Thoracic aorta (tissue), 2 donors: ENCODE results near the gene FAM237A. TPM values are rescaled to one million over a fixed set of nuclear protein-coding genes. Genes with fewer than 3 reads are reported as not detected.

Source experiments
- ATAC-seq: fragments of 150-250 bp; one replicate; pipeline ENCODE4 v1.8.0; 2017; ENCODE audit warnings: low read depth; ENCODE audit not compliant: insufficient number of reproducible peaks, low FRiP score
- DNase-seq: peaks from one replicate; pipeline ENCODE4 v3.0.0-alpha.2; 2020; ENCODE audit warnings: low spot score
- H3K27ac ChIP-seq, 2 donors: fragments of 200-600 bp; sonication (generic); 1 replicate in 1 of 2; 2 replicates in 1 of 2; pipeline ENCODE4 v1.5.1; 2016; ENCODE audit warnings: mild to moderate bottlenecking in 2 of 2, moderate library complexity in 2 of 2
- H3K27me3 ChIP-seq: fragments of 200-600 bp; sonication (generic); replicated peaks from 2 replicates; pipeline ENCODE4 v1.6.0; 2016; ENCODE audit warnings: mild to moderate bottlenecking; ENCODE audit not compliant: insufficient read depth
- H3K36me3 ChIP-seq: fragments of 200-600 bp; sonication (generic); one replicate; pipeline ENCODE4 v1.5.1; 2016
- H3K4me1 ChIP-seq, 2 donors: fragments of 200-600 bp; sonication (generic); 1 replicate in 1 of 2; 2 replicates in 1 of 2; pipeline versions ENCODE4 v1.5.1 to v1.6.0; 2016; ENCODE audit warnings: low read depth in 2 of 2, mild to moderate bottlenecking in 1 of 2; ENCODE audit not compliant: control insufficient read depth in 1 of 2
- H3K4me3 ChIP-seq: fragments of 200-600 bp; sonication (generic); 2 replicates; pipeline ENCODE4 v1.5.1; 2016; ENCODE audit warnings: mild to moderate bottlenecking
- H3K9me3 ChIP-seq: fragments of 200-600 bp; sonication (generic); 2 replicates; pipeline ENCODE4 v1.5.1; 2016
- total RNA-seq, 2 donors: library from RNA; depleted of rRNA; stranded (reverse); fragments of >200 nt; gene quantifications; one replicate each; pipeline versions ENCODE4 v1.1.0 to v1.2.3, GENCODE V29; 2016
- TF ChIP-seq, protein P1 (sequence below): fragments of 200-600 bp; sonication (generic); IDR thresholded peaks from one replicate; pipeline ENCODE4 v1.5.1; 2019; ENCODE audit warnings: antibody characterized with exemption

The FAM237A gene
- total RNA-seq, 2 donors from 2014 or later, result not detected

- no peak overlapping the region for H3K27ac ChIP-seq
- no peaks in the 10 kb centered on the region for H3K9me3 ChIP-seq
- H3K4me1 ChIP-seq, result no peaks in the 10 kb centered on the region
- no peaks in the 10 kb centered on the region for H3K27me3 ChIP-seq
- TF ChIP-seq, protein P1, sequence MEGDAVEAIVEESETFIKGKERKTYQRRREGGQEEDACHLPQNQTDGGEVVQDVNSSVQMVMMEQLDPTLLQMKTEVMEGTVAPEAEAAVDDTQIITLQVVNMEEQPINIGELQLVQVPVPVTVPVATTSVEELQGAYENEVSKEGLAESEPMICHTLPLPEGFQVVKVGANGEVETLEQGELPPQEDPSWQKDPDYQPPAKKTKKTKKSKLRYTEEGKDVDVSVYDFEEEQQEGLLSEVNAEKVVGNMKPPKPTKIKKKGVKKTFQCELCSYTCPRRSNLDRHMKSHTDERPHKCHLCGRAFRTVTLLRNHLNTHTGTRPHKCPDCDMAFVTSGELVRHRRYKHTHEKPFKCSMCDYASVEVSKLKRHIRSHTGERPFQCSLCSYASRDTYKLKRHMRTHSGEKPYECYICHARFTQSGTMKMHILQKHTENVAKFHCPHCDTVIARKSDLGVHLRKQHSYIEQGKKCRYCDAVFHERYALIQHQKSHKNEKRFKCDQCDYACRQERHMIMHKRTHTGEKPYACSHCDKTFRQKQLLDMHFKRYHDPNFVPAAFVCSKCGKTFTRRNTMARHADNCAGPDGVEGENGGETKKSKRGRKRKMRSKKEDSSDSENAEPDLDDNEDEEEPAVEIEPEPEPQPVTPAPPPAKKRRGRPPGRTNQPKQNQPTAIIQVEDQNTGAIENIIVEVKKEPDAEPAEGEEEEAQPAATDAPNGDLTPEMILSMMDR, result no peak
- no peak for DNase-seq
- ATAC-seq, result no peak
- no peak overlapping the region for H3K4me3 ChIP-seq
- H3K36me3 ChIP-seq, result no peaks in the 10 kb centered on the region
Measured at GRCh38 chr2:206683546-206683945, 41.3 kb downstream of the FAM237A start.

GRCh38 chr2:206688453-206688852, 46.2 kb downstream of the FAM237A start:
- no peak overlapping the region for H3K27ac ChIP-seq
- ATAC-seq, result no peak
- H3K4me3 ChIP-seq, result no peak overlapping the region
- TF ChIP-seq, protein P1, result no peak
- no peaks in the 10 kb centered on the region for H3K27me3 ChIP-seq
- no peak for DNase-seq
- no peaks in the 10 kb centered on the region for H3K36me3 ChIP-seq
- no peaks in the 10 kb centered on the region for H3K9me3 ChIP-seq
- no peaks in the 10 kb centered on the region for H3K4me1 ChIP-seq

DNA sequence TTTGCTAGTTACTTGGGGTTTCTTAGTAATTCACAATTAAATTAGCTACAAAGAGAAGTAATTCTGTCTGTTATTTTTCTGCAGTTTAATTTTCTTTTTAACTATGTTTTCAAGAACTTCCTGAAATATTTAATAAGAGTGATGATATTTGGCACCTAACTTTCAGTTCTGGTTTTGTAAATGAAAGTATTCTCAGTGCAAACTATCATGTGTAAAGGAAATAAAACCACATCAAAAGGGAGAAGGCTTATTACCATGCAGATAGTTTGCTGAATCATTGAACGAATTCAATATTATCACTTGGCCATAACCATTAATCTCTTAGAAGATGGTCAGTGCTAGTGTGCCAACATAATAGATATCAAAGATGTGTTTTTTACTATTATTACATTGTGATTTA, 46.7 kb downstream of the FAM237A start:
- no peak overlapping the region for H3K27ac ChIP-seq
- no peaks in the 10 kb centered on the region for H3K9me3 ChIP-seq
- TF ChIP-seq, protein P1, result no peak
- no peaks in the 10 kb centered on the region for H3K36me3 ChIP-seq
- ATAC-seq, result no peak
- no peak for DNase-seq
- no peaks in the 10 kb centered on the region for H3K4me1 ChIP-seq
- no peaks in the 10 kb centered on the region for H3K27me3 ChIP-seq
- no peak overlapping the region for H3K4me3 ChIP-seq

- no peak overlapping the region for H3K27ac ChIP-seq
- H3K9me3 ChIP-seq, result no peaks in the 10 kb centered on the region
- H3K36me3 ChIP-seq, result no peaks in the 10 kb centered on the region
- DNase-seq (no peak), ATAC-seq (no peak)
- H3K4me1 ChIP-seq, result no peaks in the 10 kb centered on the region
- no peaks in the 10 kb centered on the region for H3K27me3 ChIP-seq
- no peak overlapping the region for H3K4me3 ChIP-seq
- TF ChIP-seq, protein P1, result no peak
Measured at GRCh38 chr2:206692971-206693370, 50.7 kb downstream of the FAM237A start.

DNA sequence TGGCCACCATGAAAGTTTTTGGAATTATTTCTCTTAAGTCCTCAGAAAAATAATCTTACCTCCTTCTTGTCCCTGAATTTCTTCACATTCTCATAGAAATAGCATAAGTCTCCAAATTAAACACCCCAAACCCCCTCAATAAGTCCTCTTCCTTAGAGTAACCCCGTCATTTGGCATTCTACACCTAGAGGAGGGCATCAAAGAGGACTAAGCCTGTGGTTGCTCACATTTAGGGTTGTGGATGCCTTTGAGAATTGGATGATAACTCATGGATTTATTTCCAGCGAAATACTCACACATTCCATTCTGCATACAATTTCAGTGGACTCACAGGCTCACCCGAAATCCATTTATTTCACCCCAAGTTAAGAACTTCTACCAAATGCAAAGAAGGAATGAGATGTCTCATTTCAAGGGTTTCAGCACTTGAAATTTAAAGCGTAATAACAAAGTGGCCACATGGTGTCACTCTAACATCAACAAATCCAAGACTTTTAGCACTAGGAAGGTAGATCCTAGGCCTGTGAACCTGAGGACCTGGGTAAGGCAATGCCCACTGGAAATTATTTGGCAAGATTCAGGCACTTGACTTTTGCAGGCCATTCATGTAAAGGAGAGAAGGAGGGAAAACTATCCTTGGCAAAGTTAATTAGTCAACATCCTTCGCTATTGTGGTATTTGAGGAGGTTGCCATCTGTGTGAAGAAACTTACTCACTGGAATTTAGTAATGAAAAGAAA, 51.3 kb downstream of the FAM237A start:
- Histone ChIP-seq H3K27ac (no peak overlapping the region), H3K36me3 (no peaks in the 10 kb centered on the region), H3K27me3 (no peaks in the 10 kb centered on the region), H3K4me1 (no peaks in the 10 kb centered on the region), H3K9me3 (no peaks in the 10 kb centered on the region), H3K4me3 (no peak overlapping the region)
- TF ChIP-seq, protein P1, result peak; percentile 53
- DNase-seq (no peak), ATAC-seq (peak; percentile 54)
